ENCODE measurements around the gene RUFY3. TPM values are rescaled to one million over a fixed set of nuclear protein-coding genes. Genes with fewer than 3 reads are reported as not detected.
"Not testable (repeated sequence)": the region's sequence is repeated elsewhere in the genome, so short reads cannot be mapped to it uniquely, and the experiment has no call there.

The RUFY3 gene
- total and polyA plus RNA-seq, 3 experiments from 2014 or later = 10.4 to 14.8 (median 13.8) TPM

DNA sequence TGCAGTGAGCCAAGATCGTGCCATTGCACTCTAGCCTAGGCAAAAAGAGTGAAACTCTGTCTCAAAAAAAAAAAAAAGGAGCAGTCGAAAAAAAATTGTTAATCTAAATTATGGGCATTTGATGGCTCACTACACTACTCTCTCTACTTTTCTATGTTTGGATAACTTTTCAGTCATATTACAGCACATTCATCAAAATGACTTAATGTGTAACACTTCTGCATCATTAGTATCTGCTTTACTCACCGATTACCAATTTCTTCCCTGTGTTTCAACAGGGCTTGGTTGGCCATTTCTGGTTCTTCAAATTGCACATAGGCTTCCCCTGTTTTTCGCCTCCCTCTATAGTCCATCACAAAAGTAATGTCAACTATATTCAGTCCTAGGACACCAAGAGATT, 109.5 kb downstream of the RUFY3 start:
- no peaks in the 10 kb centered on the region for H3K9me3 Mint-ChIP-seq

DNA sequence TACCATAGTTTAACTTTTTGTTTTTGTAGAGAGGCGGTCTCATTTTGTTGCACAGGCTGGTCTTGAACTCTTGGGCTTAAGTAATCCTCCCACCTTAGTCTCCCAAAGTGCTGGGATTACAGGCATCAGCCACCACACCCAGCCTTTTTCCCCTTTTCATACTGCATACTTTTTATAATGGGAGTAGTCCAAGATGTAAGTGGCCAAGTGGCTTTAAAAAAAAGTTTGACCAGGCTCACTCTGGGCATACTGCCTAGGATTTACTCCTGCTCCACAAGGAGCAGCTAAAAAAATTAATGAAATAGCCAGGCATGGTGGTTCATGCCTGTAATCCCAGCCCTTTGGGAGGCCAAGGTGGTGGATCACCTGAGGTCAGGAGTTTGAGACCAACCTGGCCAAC, 111.9 kb downstream of the RUFY3 start:
- no peaks in the 10 kb centered on the region for H3K27me3 ChIP-seq (ENCODE audit: insufficient read depth, low read length, poor library complexity, severe bottlenecking)
- H3K4me1 ChIP-seq (ENCODE audit: insufficient read depth, low read length) = peaks cover 28% of the 10 kb centered on the region
- peaks cover 6 to 66% (median 24%) of the 10 kb centered on the region in 3 donors for H3K36me3 Mint-ChIP-seq
- H3K9me3 Mint-ChIP-seq = no peaks in the 10 kb centered on the region
- H3K36me3 ChIP-seq (ENCODE audit: insufficient read depth, low read length) = peaks cover 23% of the 10 kb centered on the region
- H3K27ac Mint-ChIP-seq = peak overlapping the region in 1 of 8 donors; percentile 77
- no peak overlapping the region for H3K27ac ChIP-seq (ENCODE audit: low read depth, low read length)
- ChIA-PET POLR2A (no interaction called here), CTCF (no interaction called here)
- peaks cover 33 to 51% (median 38%) of the 10 kb centered on the region in 3 donors for H3K4me1 Mint-ChIP-seq
- no peaks in the 10 kb centered on the region for H3K27me3 Mint-ChIP-seq
- no peak for DNase-seq
- no peak overlapping the region for H3K4me3 Mint-ChIP-seq
- H3K4me3 ChIP-seq (ENCODE audit: low read length) = no peak overlapping the region
- H3K9me3 ChIP-seq (ENCODE audit: low read length) = no peaks in the 10 kb centered on the region

More for the DNA sequence above, 109.5 kb downstream of the RUFY3 start:
- DNase-seq = no peak
- H3K27me3 Mint-ChIP-seq = no peaks in the 10 kb centered on the region
- Histone ChIP-seq H3K4me3 (ENCODE audit: low read length) (no peak overlapping the region), H3K27me3 (ENCODE audit: insufficient read depth, low read length, poor library complexity, severe bottlenecking) (no peaks in the 10 kb centered on the region), H3K27ac (ENCODE audit: low read depth, low read length) (no peak overlapping the region), H3K36me3 (ENCODE audit: insufficient read depth, low read length) (peaks cover 30% of the 10 kb centered on the region), H3K4me1 (ENCODE audit: insufficient read depth, low read length) (peaks cover 7% of the 10 kb centered on the region), H3K9me3 (ENCODE audit: low read length) (no peaks in the 10 kb centered on the region)
- ChIA-PET POLR2A (no interaction called here), CTCF (no interaction called here)
- H3K4me1 Mint-ChIP-seq = peaks cover 17 to 30% (median 21%) of the 10 kb centered on the region in 3 donors
- peak overlapping the region in 3 of 8 donors; percentile 37 to 78 (median 47) for H3K27ac Mint-ChIP-seq
- H3K36me3 Mint-ChIP-seq = peaks cover 6 to 79% (median 28%) of the 10 kb centered on the region in 3 donors
- H3K4me3 Mint-ChIP-seq = no peak overlapping the region

DNA sequence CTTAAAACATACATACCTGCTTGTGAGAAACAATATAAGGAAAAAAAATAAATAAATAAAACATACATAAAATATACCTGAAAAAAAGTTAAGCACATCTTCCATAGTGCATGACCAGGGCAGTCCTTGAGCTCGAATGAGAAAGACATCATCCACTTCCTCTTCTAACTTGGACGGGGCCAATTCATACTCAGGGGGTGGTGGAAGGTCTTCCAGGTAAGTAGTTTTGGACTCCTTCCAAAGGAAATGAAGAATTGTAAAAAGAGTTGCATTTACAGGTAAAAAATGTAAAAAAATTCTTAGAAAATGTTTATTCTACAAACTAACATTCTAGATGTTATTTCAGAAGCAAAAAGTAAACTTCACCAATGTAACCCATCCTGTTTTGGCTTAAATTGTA, 114.3 kb downstream of the RUFY3 start:
- DNase-seq = no peak
- Histone ChIP-seq H3K27ac (ENCODE audit: low read depth, low read length) (no peak overlapping the region), H3K9me3 (ENCODE audit: low read length) (no peaks in the 10 kb centered on the region), H3K4me1 (ENCODE audit: insufficient read depth, low read length) (peaks cover 29% of the 10 kb centered on the region), H3K4me3 (ENCODE audit: low read length) (no peak overlapping the region), H3K27me3 (ENCODE audit: insufficient read depth, low read length, poor library complexity, severe bottlenecking) (no peaks in the 10 kb centered on the region), H3K36me3 (ENCODE audit: insufficient read depth, low read length) (peaks cover 5% of the 10 kb centered on the region)
- ChIA-PET CTCF (no interaction called here), POLR2A (no interaction called here)
- Mint-ChIP-seq H3K27me3 (no peaks in the 10 kb centered on the region), H3K27ac (peak overlapping the region in 1 of 8 donors; percentile 42), H3K9me3 (no peaks in the 10 kb centered on the region), H3K4me1 (peaks cover 35 to 53% (median 39%) of the 10 kb centered on the region in 3 donors), H3K36me3 (peaks cover 6 to 51% (median 17%) of the 10 kb centered on the region in 3 donors), H3K4me3 (peak overlapping the region in 2 of 7 donors; percentile 36 to 92)

GRCh38 chr4:70838204-70838603, 116.4 kb downstream of the RUFY3 start:
- Histone ChIP-seq H3K27me3 (ENCODE audit: insufficient read depth, low read length, poor library complexity, severe bottlenecking) (no peaks in the 10 kb centered on the region), H3K9me3 (ENCODE audit: low read length) (no peaks in the 10 kb centered on the region), H3K27ac (ENCODE audit: low read depth, low read length) (peak overlapping the region; percentile 81), H3K4me1 (ENCODE audit: insufficient read depth, low read length) (peaks cover 29% of the 10 kb centered on the region), H3K36me3 (ENCODE audit: insufficient read depth, low read length) (peaks cover 5% of the 10 kb centered on the region), H3K4me3 (ENCODE audit: low read length) (peak overlapping the region; percentile 78)
- Mint-ChIP-seq H3K4me3 (peak overlapping the region; percentile 91 to 99 (median 96)), H3K9me3 (no peaks in the 10 kb centered on the region), H3K36me3 (peaks cover 3 to 33% (median 6%) of the 10 kb centered on the region in 3 donors), H3K27me3 (no peaks in the 10 kb centered on the region), H3K4me1 (peaks cover 26 to 46% (median 30%) of the 10 kb centered on the region in 3 donors), H3K27ac (peak overlapping the region; percentile 61 to 100 (median 96))
- ChIA-PET POLR2A (interaction anchor here (0.5 to 2.6 kb wide), 8 partner anchors 64 to 156 kb away, joined by 4 to 21 read pairs (median 12); partner anchors contain the start of genes DCK and MOB1B), CTCF (interaction anchor here (0.6 to 3.0 kb wide), 6 partner anchors 64 to 172 kb away, joined by 3 to 11 read pairs (median 4); partner anchors contain the start of gene MOB1B)
- no peak for DNase-seq

- Mint-ChIP-seq H3K36me3 (peaks cover 3 to 26% (median 4%) of the 10 kb centered on the region in 3 donors), H3K27me3 (no peaks in the 10 kb centered on the region), H3K4me3 (peak overlapping the region; percentile 91 to 99 (median 96)), H3K27ac (peak overlapping the region; percentile 90 to 100 (median 97)), H3K9me3 (no peaks in the 10 kb centered on the region), H3K4me1 (peaks cover 26 to 41% (median 29%) of the 10 kb centered on the region in 3 donors)
- Histone ChIP-seq H3K27me3 (ENCODE audit: insufficient read depth, low read length, poor library complexity, severe bottlenecking) (no peaks in the 10 kb centered on the region), H3K4me3 (ENCODE audit: low read length) (peak overlapping the region; percentile 78), H3K4me1 (ENCODE audit: insufficient read depth, low read length) (peaks cover 29% of the 10 kb centered on the region), H3K9me3 (ENCODE audit: low read length) (no peaks in the 10 kb centered on the region), H3K27ac (ENCODE audit: low read depth, low read length) (peak overlapping the region; percentile 81), H3K36me3 (ENCODE audit: insufficient read depth, low read length) (peaks cover 5% of the 10 kb centered on the region)
- POLR2A ChIA-PET = interaction anchor here (0.5 to 2.6 kb wide), 13 partner anchors 9 to 347 kb away, joined by 3 to 21 read pairs (median 8); partner anchors contain the start of genes DCK and MOB1B
- peak; percentile 55 to 78 (median 66) for DNase-seq
- CTCF ChIA-PET = interaction anchor here (1.3 to 3.0 kb wide), 5 partner anchors 63 to 151 kb away, joined by 4 to 11 read pairs (median 5); partner anchors contain the start of gene MOB1B
Observed at GRCh38 chr4:70838666-70839588, 117.2 kb downstream of the RUFY3 start.

DNA sequence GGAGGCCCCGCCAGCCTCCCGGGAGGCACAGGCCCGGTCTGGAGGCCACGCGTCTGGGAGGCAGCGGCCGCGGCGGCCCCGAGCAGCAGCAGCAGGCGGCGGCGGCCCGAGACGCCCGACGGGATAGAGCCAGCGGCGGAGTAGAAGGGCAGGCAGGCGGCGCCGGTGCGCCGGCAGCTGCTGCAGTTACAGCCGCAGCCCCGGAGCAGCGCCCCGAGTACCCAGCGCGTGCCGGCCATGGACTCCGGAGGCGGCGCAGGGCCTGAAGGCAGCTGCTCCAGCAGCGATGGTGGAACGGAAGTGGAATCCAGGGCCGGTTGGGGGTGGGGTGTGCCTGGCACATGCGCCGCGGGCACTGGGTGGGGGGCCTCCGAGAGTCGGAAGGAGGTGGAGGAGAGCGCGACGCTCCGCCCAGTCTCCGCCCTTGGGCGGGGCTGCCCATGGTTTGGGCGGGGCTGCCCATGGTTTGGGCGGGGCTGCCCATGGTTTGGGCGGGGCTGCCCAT, 117.9 kb downstream of the RUFY3 start, which contains the start of gene GRSF1:
GRSF1 (minus strand) TSS at position 302 of the 505 bp plus-strand sequence; CDS start at position 239, 63 bp downstream.
- no peaks in the 10 kb centered on the region for H3K27me3 ChIP-seq (ENCODE audit: insufficient read depth, low read length, poor library complexity, severe bottlenecking)
- peaks cover under 1% of the 10 kb centered on the region for H3K36me3 ChIP-seq (ENCODE audit: insufficient read depth, low read length)
- POLR2A ChIA-PET = interaction anchor here (0.7 to 2.6 kb wide), 8 partner anchors 10 to 154 kb away, joined by 3 to 21 read pairs (median 11); partner anchors contain the start of genes DCK and MOB1B
- no peaks in the 10 kb centered on the region for H3K9me3 ChIP-seq (ENCODE audit: low read length)
- peak; percentile 93 to 97 (median 94) for DNase-seq
- CTCF ChIA-PET = interaction anchor here (0.7 to 3.0 kb wide), 4 partner anchors 13 to 151 kb away, joined by 3 to 11 read pairs (median 5); no protein-coding TSS in a partner anchor
- H3K36me3 Mint-ChIP-seq = peaks cover 3 to 19% (median 4%) of the 10 kb centered on the region in 3 donors
- H3K4me1 ChIP-seq (ENCODE audit: insufficient read depth, low read length) = peaks cover 29% of the 10 kb centered on the region
- peak within 1 kb of the TSS; percentile 90 to 100 (median 97) for H3K27ac Mint-ChIP-seq
- peak within 1 kb of the TSS; percentile 78 for H3K4me3 ChIP-seq (ENCODE audit: low read length)
- no peaks in the 10 kb centered on the region for H3K27me3 Mint-ChIP-seq
- H3K9me3 Mint-ChIP-seq = no peaks in the 10 kb centered on the region
- H3K4me1 Mint-ChIP-seq = peaks cover 26 to 35% (median 29%) of the 10 kb centered on the region in 3 donors
- H3K27ac ChIP-seq (ENCODE audit: low read depth, low read length) = peak within 1 kb of the TSS; percentile 81
- H3K4me3 Mint-ChIP-seq = peak within 1 kb of the TSS; percentile 91 to 99 (median 96)

GRCh38 chr4:70840137-70840536, 118.4 kb downstream of the RUFY3 start:
- peak in 3 of 5 donors; percentile 56 to 82 (median 57) for DNase-seq
- H3K4me1 Mint-ChIP-seq = peaks cover 25 to 31% (median 26%) of the 10 kb centered on the region in 3 donors
- H3K4me3 ChIP-seq (ENCODE audit: low read length) = not testable (repeated sequence)

More at GRCh38 chr4:70840137-70840536, 118.4 kb downstream of the RUFY3 start:
- not testable (repeated sequence) for H3K27ac ChIP-seq (ENCODE audit: low read depth, low read length); H3K9me3 ChIP-seq (ENCODE audit: low read length); H3K36me3 ChIP-seq (ENCODE audit: insufficient read depth, low read length); H3K9me3 Mint-ChIP-seq; H3K27me3 ChIP-seq (ENCODE audit: insufficient read depth, low read length, poor library complexity, severe bottlenecking); H3K27me3 Mint-ChIP-seq
- H3K4me1 ChIP-seq (ENCODE audit: insufficient read depth, low read length) = peaks cover 29% of the 10 kb centered on the region
- Mint-ChIP-seq H3K36me3 (peaks cover 0 to 14% (median 2%) of the 10 kb centered on the region in 3 donors), H3K27ac (peak overlapping the region; percentile 33 to 80 (median 60)), H3K4me3 (peak overlapping the region; percentile 32 to 99 (median 69))
- ChIA-PET CTCF (interaction anchor here (0.7 to 3.0 kb wide), 3 partner anchors 13 to 151 kb away, joined by 3 to 11 read pairs (median 3); no protein-coding TSS in a partner anchor), POLR2A (interaction anchor here (0.9 to 2.6 kb wide), 7 partner anchors 62 to 154 kb away, joined by 3 to 21 read pairs (median 14); partner anchors contain the start of genes DCK and MOB1B)
